HG02571 (cell line): ENCODE data around the gene TXNRD3.
"Not testable (repeated sequence)": the region's sequence is repeated elsewhere in the genome, so short reads cannot be mapped to it uniquely, and the experiment has no call there.

ENCODE experiments used
- ATAC-seq: cut with Tn5 transposase; IDR thresholded peaks from one replicate; pipeline ENCODE4 v1.9.1; 2021; ENCODE audit warnings: mild to moderate bottlenecking, moderate library complexity; ENCODE audit not compliant: unreplicated experiment

The TXNRD3 gene

GRCh38 chr3:126606001-126606400 is 48.9 kb downstream of the TXNRD3 start:
- ATAC-seq = no peak

DNA sequence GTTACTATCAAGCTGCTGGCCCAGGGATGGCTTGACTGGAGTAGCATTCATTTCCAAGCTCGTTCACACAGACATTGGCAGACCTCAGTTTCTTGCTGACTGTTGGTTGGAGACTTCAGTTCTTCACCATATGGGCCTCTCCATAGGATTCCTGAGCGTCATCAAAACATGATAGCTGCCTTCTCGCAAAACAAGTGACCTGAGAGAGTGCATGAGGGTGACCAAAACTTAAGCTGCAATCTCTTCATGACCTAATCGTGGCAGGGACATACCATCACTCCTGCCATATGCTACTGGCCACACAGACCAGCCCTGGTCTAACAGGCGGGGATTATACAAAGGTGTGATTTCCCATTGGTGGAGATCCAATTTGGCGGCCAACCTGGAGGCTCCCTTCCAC is 50.2 kb downstream of the TXNRD3 start:
- ATAC-seq = no peak

GRCh38 chr3:126599101-126599500 is 55.8 kb downstream of the TXNRD3 start:
- no peak for ATAC-seq

- not testable (repeated sequence) for ATAC-seq
Measured at GRCh38 chr3:126595479-126595878, 59.4 kb downstream of the TXNRD3 start.

- not testable (repeated sequence) for ATAC-seq
Measured at GRCh38 chr3:126591515-126591914, 63.4 kb downstream of the TXNRD3 start.

DNA sequence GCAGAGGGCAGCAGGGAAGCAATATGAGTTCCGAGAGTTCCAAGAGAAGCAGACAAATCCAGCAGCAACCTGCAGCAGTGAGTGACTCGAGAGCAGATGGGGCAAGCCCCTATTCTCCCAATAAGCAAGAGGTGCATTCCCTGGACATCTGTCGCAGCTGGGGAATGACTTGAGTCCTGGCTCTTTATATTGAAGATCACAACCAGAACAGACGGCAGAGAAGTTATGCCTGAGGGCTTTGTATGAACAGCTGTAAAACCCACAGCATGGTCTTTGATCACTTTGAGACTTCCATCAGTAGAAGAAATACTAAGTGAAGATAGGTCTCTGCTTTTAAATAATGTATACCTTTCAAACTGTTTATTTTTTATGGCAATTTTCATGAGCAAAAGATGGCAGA is 72.6 kb downstream of the TXNRD3 start:
- ATAC-seq = no peak

DNA sequence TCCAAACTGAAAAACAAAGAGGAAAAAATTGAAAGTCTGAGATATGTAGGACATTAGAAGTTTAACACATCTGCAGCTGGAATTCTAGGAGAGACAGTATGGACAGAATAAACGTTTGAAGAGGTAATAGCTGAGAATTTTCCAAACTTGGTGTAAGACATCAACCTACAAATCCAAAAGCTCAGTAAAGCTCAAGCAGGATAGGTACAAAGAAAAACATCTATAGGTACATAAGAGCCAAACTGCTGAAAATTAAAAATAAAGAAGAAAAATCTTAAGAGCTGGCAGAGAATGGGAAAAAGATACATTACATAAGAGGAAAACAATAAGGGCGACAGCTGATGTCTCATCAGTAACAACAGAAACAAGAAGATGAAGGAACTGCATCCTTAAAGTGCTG is 73.4 kb downstream of the TXNRD3 start:
- ATAC-seq = no peak

DNA sequence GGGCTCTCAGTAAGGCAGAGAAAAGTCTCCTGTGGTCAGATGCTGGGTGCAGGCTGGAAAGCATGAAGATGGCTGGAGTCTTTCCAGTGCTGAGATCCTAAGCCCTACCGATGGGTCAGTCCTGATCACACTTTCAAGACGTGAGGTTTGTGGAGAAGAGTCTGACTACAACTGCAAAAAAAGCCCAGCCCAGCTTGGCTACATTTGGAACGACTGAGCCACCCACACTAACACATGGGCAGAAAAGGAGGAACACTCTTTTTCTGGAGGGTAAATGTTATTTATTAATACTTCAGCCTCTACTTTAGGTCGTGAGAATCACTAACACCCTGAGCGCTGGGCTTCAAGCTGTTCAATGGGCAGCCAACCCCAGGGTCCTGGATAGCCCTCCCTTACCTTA is 74.2 kb downstream of the TXNRD3 start:
- no peak for ATAC-seq

DNA sequence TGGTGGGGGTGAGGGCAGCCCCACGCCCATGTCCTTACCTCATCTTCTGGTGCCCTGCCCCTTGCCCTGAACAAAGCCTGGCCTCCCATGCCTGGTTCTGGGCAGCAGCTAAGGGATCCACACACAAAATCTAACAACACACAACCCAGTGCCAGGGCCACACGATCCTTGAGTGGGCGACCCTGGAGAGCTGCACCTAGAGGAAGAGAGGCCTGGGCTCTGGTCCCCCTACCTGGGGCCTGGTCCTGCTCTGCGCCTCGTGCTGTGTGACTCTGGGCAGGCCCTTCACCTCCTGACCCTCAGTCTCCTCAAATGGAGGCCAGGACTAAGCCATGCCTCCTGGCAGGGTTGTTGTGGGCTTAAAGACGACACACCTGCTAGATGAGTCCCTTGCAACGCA is 76.2 kb downstream of the TXNRD3 start:
- no peak for ATAC-seq

- ATAC-seq = no peak
Measured at GRCh38 chr3:126577261-126577660, 77.7 kb downstream of the TXNRD3 start.

- no peak for ATAC-seq
Measured at GRCh38 chr3:126573492-126574117, 81.3 kb downstream of the TXNRD3 start.

DNA sequence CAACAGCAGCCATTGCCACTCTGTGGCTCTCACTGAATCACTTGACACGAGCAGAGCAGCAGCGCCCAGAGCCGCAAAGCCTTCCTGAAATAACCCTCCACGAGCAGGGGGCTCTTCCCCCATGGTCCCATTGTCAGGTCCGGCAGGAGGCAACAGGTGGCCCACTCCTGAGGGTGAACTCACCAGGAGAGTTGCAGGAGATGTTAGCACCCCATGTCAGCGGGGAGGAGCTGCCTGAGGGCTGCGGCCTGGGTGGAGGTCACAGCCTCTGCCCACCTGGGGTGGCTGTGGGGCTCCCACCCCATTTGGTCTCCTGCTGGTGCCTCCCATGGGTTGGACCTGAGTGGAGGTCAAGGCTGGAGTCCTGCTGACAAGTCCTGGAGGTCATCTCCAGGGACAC is 83.8 kb downstream of the TXNRD3 start:
- ATAC-seq = no peak

DNA sequence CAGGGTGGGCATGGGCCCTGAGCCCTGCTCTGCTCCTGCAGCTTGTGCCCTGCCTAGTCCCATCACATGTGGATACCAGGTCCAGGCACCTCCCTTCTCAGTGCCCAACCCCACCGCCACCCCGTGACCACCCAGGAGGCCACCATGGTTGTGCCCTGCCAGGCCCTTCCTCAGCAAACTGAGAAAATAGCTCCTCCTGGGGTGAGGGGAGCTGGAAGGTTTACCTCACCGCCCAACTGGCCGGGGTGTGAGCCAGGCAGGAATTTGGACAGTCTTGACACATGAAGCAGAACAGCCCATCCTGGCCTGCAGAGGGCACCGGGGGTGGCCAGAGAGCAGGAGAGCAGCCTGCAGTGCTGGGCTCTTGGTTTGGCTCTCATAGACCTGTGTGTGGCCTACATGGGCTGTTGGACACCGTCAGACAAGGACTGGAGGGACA is 84.8 kb downstream of the TXNRD3 start:
- ATAC-seq = no peak

GRCh38 chr3:126569390-126569975 is 85.4 kb downstream of the TXNRD3 start:
- no peak for ATAC-seq

- ATAC-seq = no peak
Measured at GRCh38 chr3:126568776-126569342, 86.1 kb downstream of the TXNRD3 start.

GRCh38 chr3:126567696-126568438 is 87.1 kb downstream of the TXNRD3 start:
- ATAC-seq = no peak

DNA sequence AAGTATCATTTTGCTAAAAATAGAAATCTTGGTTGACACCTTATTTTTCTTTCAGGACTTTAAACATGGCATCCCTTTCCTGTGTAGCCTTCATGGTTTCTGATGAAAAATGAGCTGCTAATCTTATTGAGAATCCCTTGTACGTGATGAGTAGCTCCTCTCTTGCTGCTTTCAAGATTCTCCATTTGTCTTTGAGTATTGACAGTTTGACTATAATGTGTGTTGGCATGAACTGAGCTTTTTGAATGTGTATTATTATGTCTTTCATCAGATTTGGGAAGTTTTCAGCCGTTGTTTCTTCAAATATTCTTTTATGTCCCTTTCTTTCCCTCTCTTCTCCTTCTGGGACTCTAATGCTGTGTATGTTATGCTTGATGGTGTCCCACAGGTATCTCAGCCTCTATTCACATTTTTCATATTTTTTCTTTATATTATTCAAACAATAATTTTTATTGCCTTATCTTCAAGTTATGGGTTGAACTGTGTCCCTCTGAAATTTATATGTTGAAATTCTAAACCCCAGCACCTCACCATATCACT is 92.1 kb downstream of the TXNRD3 start:
- no peak for ATAC-seq

- ATAC-seq = no peak
Measured at GRCh38 chr3:126558336-126559071, 96.4 kb downstream of the TXNRD3 start, which contains the start of gene C3orf22. Gene C3orf22, minus strand, starts transcription at chr3:126558932. Its CDS starts 5,542 bp downstream, at chr3:126553390.

DNA sequence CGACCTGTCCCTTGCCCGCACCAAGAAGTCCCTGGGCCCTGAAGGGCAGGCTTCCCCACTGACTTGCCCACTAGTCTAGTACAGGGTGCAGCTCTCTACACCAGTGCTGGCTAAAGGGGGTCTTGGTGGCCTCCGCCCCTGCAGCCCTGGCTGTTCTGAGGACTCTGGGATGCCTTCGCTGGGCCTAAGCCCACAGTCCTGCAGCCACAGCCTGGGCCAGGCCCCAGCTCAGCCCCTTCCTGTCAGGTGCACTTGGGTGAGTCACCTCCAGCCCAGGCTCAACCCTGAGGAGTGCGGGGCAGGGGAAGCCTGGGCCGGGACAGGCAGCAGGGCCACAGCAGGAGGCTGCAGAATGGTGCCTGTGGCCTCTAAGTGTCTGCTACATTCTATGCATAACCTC is 97.2 kb downstream of the TXNRD3 start:
- no peak for ATAC-seq

GRCh38 chr3:126557415-126557745 is 97.5 kb downstream of the TXNRD3 start:
- ATAC-seq = no peak
